ENCODE data around the gene RNF17. TPM values are rescaled to one million over a fixed set of nuclear protein-coding genes. Genes with fewer than 3 reads are reported as not detected.

The RNF17 gene
- total RNA-seq, 1 donor from 2014 or later = 0.12 TPM

GRCh38 chr13:24868874-24869273 is 104.9 kb downstream of the RNF17 start:
- Mint-ChIP-seq H3K36me3 (no peaks in the 10 kb centered on the region), H3K27ac (no peak overlapping the region), H3K4me3 (no peak overlapping the region), H3K4me1 (ENCODE audit: unreplicated experiment) (no peaks in the 10 kb centered on the region), H3K9me3 (no peaks in the 10 kb centered on the region), H3K27me3 (peaks cover 4% of the 10 kb centered on the region)
- DNase-seq (ENCODE audit: extremely low spot score, unreplicated experiment) = no peak
- TF ChIP-seq, protein P1, sequence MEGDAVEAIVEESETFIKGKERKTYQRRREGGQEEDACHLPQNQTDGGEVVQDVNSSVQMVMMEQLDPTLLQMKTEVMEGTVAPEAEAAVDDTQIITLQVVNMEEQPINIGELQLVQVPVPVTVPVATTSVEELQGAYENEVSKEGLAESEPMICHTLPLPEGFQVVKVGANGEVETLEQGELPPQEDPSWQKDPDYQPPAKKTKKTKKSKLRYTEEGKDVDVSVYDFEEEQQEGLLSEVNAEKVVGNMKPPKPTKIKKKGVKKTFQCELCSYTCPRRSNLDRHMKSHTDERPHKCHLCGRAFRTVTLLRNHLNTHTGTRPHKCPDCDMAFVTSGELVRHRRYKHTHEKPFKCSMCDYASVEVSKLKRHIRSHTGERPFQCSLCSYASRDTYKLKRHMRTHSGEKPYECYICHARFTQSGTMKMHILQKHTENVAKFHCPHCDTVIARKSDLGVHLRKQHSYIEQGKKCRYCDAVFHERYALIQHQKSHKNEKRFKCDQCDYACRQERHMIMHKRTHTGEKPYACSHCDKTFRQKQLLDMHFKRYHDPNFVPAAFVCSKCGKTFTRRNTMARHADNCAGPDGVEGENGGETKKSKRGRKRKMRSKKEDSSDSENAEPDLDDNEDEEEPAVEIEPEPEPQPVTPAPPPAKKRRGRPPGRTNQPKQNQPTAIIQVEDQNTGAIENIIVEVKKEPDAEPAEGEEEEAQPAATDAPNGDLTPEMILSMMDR (conservative IDR thresholded peaks at IDR 0.05) = no peak

- no peaks in the 10 kb centered on the region for H3K4me1 Mint-ChIP-seq (ENCODE audit: unreplicated experiment)
- H3K4me3 Mint-ChIP-seq = no peak overlapping the region
- no peak for DNase-seq (ENCODE audit: extremely low spot score, unreplicated experiment)
- H3K9me3 Mint-ChIP-seq = peaks cover 2% of the 10 kb centered on the region
- peak overlapping the region; percentile 9 for H3K27ac Mint-ChIP-seq
- TF ChIP-seq, protein P1 (conservative IDR thresholded peaks at IDR 0.05) = no peak
- H3K27me3 Mint-ChIP-seq = no peaks in the 10 kb centered on the region
- H3K36me3 Mint-ChIP-seq = no peaks in the 10 kb centered on the region
Observed at GRCh38 chr13:24870380-24870760, 106.4 kb downstream of the RNF17 start.

DNA sequence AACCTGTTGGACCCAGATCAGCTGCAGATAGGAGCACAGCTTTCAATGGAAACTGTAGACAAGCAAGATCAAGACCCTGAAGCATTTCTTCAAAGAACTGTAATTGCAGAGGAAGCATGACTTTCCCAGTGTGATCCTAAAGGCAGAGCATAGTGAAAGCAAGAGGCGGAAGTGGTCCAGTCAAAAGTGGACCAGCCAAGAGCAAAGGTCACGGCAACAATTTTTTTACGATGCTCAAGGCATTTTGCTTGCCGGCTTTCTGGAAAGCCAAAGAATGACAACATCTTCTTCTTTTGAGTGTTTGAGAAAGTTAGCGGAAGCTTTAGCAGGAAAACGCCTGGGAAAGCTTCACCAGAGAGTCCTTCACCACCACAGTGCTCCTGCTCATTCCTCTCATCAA is 111.6 kb downstream of the RNF17 start:
- TF ChIP-seq, protein P1 (conservative IDR thresholded peaks at IDR 0.05) = no peak
- H3K4me3 Mint-ChIP-seq = no peak overlapping the region
- no peaks in the 10 kb centered on the region for H3K27me3 Mint-ChIP-seq
- H3K4me1 Mint-ChIP-seq (ENCODE audit: unreplicated experiment) = no peaks in the 10 kb centered on the region
- H3K36me3 Mint-ChIP-seq = no peaks in the 10 kb centered on the region
- H3K9me3 Mint-ChIP-seq = peaks cover 4% of the 10 kb centered on the region
- no peak overlapping the region for H3K27ac Mint-ChIP-seq
- DNase-seq (ENCODE audit: extremely low spot score, unreplicated experiment) = no peak

DNA sequence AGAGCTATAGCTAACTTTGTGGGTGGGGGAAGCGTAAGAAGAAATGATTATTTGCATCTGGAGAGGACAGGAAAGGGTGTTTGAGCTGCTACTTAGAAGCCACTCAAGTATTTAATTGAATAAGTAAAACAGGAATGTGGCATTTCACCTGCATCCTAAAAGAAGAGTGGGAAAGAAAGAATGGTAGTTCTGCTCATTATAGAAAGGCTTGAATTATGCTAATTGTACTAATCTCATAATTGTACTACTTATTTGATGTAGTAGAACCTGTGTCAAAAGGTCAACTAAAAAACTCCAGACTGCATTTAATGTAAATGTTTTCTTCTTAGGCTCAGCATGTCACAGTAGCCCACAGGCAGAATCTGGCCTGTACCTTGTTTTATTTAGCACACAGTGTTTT is 113.6 kb downstream of the RNF17 start:
- TF ChIP-seq, protein P1 (conservative IDR thresholded peaks at IDR 0.05) = no peak
- no peak for DNase-seq (ENCODE audit: extremely low spot score, unreplicated experiment)
- Mint-ChIP-seq H3K27me3 (no peaks in the 10 kb centered on the region), H3K4me1 (ENCODE audit: unreplicated experiment) (no peaks in the 10 kb centered on the region), H3K4me3 (no peak overlapping the region), H3K9me3 (peaks cover 4% of the 10 kb centered on the region), H3K27ac (no peak overlapping the region), H3K36me3 (peaks cover 2% of the 10 kb centered on the region)

DNA sequence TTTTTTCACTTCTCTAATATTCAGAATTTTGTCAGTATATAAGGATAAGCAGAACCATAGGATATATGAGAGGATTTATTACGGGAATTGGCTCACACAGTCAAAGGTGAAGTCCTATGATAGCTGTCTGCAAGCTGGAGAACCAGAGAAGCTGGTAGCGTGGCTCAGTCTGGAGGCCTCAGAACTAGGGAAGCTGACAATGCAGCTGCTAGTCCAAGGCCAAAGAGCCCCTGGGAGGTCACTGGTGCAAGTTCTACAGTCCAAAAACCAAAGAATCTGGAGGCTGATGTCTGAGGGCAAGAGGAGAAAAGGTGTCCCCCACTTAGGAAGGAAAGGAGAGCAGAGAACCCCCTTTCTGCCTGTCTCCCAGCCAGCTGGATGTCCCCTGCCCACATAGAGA is 114.4 kb downstream of the RNF17 start:
- Mint-ChIP-seq H3K9me3 (peaks cover 4% of the 10 kb centered on the region), H3K4me1 (ENCODE audit: unreplicated experiment) (no peaks in the 10 kb centered on the region), H3K4me3 (no peak overlapping the region), H3K36me3 (peaks cover 8% of the 10 kb centered on the region), H3K27me3 (no peaks in the 10 kb centered on the region), H3K27ac (no peak overlapping the region)
- TF ChIP-seq, protein P1 (conservative IDR thresholded peaks at IDR 0.05) = no peak
- DNase-seq (ENCODE audit: extremely low spot score, unreplicated experiment) = no peak

DNA sequence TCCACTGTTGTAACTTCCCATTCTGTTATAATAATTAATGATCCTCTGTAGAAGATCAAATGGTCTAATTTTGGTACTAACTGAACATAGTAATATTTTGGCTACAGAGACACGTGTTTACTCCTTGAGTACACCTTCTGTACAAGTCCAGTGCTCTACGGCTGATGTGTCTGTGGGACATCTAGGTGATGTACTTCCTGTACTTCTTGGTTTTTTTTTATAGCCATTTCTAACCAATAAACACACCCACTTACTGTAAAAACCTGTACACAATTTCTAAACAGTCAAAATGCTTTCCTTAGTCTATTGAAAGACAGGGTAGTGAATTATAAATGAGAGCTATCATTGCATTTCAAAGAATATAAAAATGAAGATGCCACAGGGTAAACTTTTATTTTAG is 118.7 kb downstream of the RNF17 start:
- H3K9me3 Mint-ChIP-seq = no peaks in the 10 kb centered on the region
- no peaks in the 10 kb centered on the region for H3K27me3 Mint-ChIP-seq
- peaks cover 16% of the 10 kb centered on the region for H3K36me3 Mint-ChIP-seq
- no peak overlapping the region for H3K27ac Mint-ChIP-seq
- H3K4me3 Mint-ChIP-seq = no peak overlapping the region
- no peaks in the 10 kb centered on the region for H3K4me1 Mint-ChIP-seq (ENCODE audit: unreplicated experiment)
- TF ChIP-seq, protein P1 (conservative IDR thresholded peaks at IDR 0.05) = no peak
- no peak for DNase-seq (ENCODE audit: extremely low spot score, unreplicated experiment)

Measured in type B pancreatic cell (in vitro differentiated cells).